Left hindlimb (tissue), 1 donor: Measurements from ENCODE around the gene HHIPL1.

Experiments
- DNase-seq: peaks from one replicate; pipeline ENCODE4 v3.0.0-alpha.2; 2018

HHIPL1 gene

GRCh38 chr14:99662846-99663245 is 17.9 kb downstream of the HHIPL1 start:
- no peak for DNase-seq

- DNase-seq = no peak
These were observed 18.6 kb downstream of the HHIPL1 start for GRCh38 chr14:99663386-99664057.

- DNase-seq = no peak
These were observed 19.4 kb downstream of the HHIPL1 start for GRCh38 chr14:99664058-99664936.

GRCh38 chr14:99664937-99665273 is 20.0 kb downstream of the HHIPL1 start:
- DNase-seq = no peak

GRCh38 chr14:99666533-99666932 is 21.6 kb downstream of the HHIPL1 start:
- no peak for DNase-seq

GRCh38 chr14:99667045-99667444 is 22.1 kb downstream of the HHIPL1 start:
- no peak for DNase-seq

- no peak for DNase-seq
These were observed 22.9 kb downstream of the HHIPL1 start for GRCh38 chr14:99667821-99668220.

GRCh38 chr14:99668307-99669295 is 23.7 kb downstream of the HHIPL1 start:
- no peak for DNase-seq

- DNase-seq = no peak
These were observed 25.7 kb downstream of the HHIPL1 start for GRCh38 chr14:99670361-99671234.

GRCh38 chr14:99671235-99672224 is 26.6 kb downstream of the HHIPL1 start:
- no peak for DNase-seq

- DNase-seq = no peak
These were observed 27.8 kb downstream of the HHIPL1 start for GRCh38 chr14:99672506-99673304.

GRCh38 chr14:99673305-99674063 is 28.6 kb downstream of the HHIPL1 start:
- DNase-seq = no peak

- DNase-seq = no peak
These were observed 29.2 kb downstream of the HHIPL1 start for GRCh38 chr14:99674064-99674650.

- no peak for DNase-seq
These were observed 29.9 kb downstream of the HHIPL1 start for GRCh38 chr14:99674776-99675381.

GRCh38 chr14:99675382-99675835 is 30.5 kb downstream of the HHIPL1 start:
- no peak for DNase-seq

- DNase-seq = no peak
These were observed 31.0 kb downstream of the HHIPL1 start for GRCh38 chr14:99675951-99676350.

- DNase-seq = no peak
These were observed 31.7 kb downstream of the HHIPL1 start for GRCh38 chr14:99676657-99677056.
